Measurements from ENCODE around the gene POGLUT2. TPM values are rescaled to one million over a fixed set of nuclear protein-coding genes. Genes with fewer than 3 reads are reported as not detected.

POGLUT2 gene
- total and polyA plus RNA-seq, 4 donors = 4.0 to 7.5 (median 6.0) TPM

DNA sequence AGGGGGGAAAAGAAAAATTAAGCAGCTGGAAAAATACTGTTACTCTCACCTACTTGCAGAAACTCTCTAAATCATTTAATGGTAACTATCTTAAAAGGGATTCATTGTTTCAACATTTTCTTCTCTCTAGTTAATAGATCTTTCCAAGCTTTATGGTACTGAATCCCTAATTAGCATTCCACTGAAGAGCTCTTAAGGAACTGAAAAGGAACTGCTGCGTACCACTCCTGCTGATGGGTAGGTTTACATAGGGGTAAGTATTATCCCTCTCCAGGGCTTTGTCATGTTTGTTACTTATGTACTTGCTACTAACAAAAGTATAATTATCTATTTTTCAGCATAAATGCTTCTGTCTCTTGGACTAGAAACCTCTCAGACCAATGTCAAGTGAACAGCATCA lies 37.7 kb downstream of the POGLUT2 start:
- TF ChIP-seq HNF4A (conservative IDR thresholded peaks at IDR 0.05) (no peak), HNF4G (IDR thresholded peaks at IDR 0.05) (no peak), YY1 (IDR thresholded peaks at IDR 0.05) (no peak), EGR1 (IDR thresholded peaks at IDR 0.05; ENCODE audit: low read depth in 2 of 2) (no peak), JUND (IDR thresholded peaks at IDR 0.05) (no peak), NR2F2 (IDR thresholded peaks at IDR 0.05) (no peak), SP1 (IDR thresholded peaks at IDR 0.05) (no peak), FOXA2 (IDR thresholded peaks at IDR 0.05) (no peak)
- TF ChIP-seq, protein P1, sequence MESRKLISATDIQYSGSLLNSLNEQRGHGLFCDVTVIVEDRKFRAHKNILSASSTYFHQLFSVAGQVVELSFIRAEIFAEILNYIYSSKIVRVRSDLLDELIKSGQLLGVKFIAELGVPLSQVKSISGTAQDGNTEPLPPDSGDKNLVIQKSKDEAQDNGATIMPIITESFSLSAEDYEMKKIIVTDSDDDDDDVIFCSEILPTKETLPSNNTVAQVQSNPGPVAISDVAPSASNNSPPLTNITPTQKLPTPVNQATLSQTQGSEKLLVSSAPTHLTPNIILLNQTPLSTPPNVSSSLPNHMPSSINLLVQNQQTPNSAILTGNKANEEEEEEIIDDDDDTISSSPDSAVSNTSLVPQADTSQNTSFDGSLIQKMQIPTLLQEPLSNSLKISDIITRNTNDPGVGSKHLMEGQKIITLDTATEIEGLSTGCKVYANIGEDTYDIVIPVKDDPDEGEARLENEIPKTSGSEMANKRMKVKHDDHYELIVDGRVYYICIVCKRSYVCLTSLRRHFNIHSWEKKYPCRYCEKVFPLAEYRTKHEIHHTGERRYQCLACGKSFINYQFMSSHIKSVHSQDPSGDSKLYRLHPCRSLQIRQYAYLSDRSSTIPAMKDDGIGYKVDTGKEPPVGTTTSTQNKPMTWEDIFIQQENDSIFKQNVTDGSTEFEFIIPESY (IDR thresholded peaks at IDR 0.05) = no peak
- TF ChIP-seq, protein P2, sequence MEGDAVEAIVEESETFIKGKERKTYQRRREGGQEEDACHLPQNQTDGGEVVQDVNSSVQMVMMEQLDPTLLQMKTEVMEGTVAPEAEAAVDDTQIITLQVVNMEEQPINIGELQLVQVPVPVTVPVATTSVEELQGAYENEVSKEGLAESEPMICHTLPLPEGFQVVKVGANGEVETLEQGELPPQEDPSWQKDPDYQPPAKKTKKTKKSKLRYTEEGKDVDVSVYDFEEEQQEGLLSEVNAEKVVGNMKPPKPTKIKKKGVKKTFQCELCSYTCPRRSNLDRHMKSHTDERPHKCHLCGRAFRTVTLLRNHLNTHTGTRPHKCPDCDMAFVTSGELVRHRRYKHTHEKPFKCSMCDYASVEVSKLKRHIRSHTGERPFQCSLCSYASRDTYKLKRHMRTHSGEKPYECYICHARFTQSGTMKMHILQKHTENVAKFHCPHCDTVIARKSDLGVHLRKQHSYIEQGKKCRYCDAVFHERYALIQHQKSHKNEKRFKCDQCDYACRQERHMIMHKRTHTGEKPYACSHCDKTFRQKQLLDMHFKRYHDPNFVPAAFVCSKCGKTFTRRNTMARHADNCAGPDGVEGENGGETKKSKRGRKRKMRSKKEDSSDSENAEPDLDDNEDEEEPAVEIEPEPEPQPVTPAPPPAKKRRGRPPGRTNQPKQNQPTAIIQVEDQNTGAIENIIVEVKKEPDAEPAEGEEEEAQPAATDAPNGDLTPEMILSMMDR (IDR thresholded peaks at IDR 0.05; ENCODE audit: low read depth, low read length, missing input control) = no peak
- TF ChIP-seq, protein P3, sequence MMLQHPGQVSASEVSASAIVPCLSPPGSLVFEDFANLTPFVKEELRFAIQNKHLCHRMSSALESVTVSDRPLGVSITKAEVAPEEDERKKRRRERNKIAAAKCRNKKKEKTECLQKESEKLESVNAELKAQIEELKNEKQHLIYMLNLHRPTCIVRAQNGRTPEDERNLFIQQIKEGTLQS (IDR thresholded peaks at IDR 0.05) = no peak
- H3K4me3 ChIP-seq (ENCODE audit: low read depth in 1 of 3, low read length in 3 of 3) = no peak overlapping the region
- no peaks in the 10 kb centered on the region for H3K4me1 ChIP-seq (ENCODE audit: control insufficient read depth in 4 of 4, insufficient read depth in 4 of 4, low read length in 3 of 4)
- 96% methylated on average over 1 of the region's 1 CpG for WGBS
- no peak overlapping the region for H3K9ac ChIP-seq (ENCODE audit: low read depth in 1 of 2, low read length in 2 of 2)
- peaks cover 0 to 2% (median 0%) of the 10 kb centered on the region in 4 donors for H3K36me3 ChIP-seq (ENCODE audit: control insufficient read depth in 4 of 4, insufficient read depth in 3 of 4, low read depth in 1 of 4, low read length in 3 of 4)
- no peaks in the 10 kb centered on the region for H3K27me3 ChIP-seq (ENCODE audit: control insufficient read depth in 4 of 4, insufficient read depth in 4 of 4, low read length in 3 of 4)
- H3K9me3 ChIP-seq (ENCODE audit: control insufficient read depth in 4 of 4, low read length in 3 of 4) = no peaks in the 10 kb centered on the region
- no peak overlapping the region for H3K27ac ChIP-seq (ENCODE audit: low read depth in 1 of 2, low read length in 2 of 2)
- no peak for DNase-seq (ENCODE audit: low spot score)

DNA sequence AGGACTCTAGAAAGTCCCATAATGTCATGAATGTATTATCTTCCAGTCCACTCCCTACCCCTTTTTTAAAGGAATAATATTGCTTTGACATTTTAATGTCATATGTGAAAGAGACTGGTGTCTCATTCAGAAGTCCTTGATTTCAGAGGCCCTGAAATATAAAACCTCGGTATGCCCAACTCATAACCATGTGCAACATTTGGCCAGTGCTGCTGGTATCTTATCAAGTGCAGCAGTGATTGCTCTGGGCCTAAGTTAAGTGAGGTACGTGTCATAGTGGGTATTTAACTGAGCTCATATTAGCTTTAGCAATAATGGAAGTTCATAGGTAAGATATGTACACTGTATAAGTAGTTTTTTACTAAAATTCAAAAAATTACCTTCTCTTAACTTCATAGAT lies 39.9 kb downstream of the POGLUT2 start:
- TF ChIP-seq, protein P1 (IDR thresholded peaks at IDR 0.05) = no peak
- DNase-seq (ENCODE audit: low spot score) = no peak
- Histone ChIP-seq H3K27me3 (ENCODE audit: control insufficient read depth in 4 of 4, insufficient read depth in 4 of 4, low read length in 3 of 4) (no peaks in the 10 kb centered on the region), H3K4me3 (ENCODE audit: low read depth in 1 of 3, low read length in 3 of 3) (no peak overlapping the region), H3K27ac (ENCODE audit: low read depth in 1 of 2, low read length in 2 of 2) (no peak overlapping the region), H3K9ac (ENCODE audit: low read depth in 1 of 2, low read length in 2 of 2) (no peak overlapping the region), H3K36me3 (ENCODE audit: control insufficient read depth in 4 of 4, insufficient read depth in 3 of 4, low read depth in 1 of 4, low read length in 3 of 4) (no peaks in the 10 kb centered on the region), H3K9me3 (ENCODE audit: control insufficient read depth in 4 of 4, low read length in 3 of 4) (no peaks in the 10 kb centered on the region), H3K4me1 (ENCODE audit: control insufficient read depth in 4 of 4, insufficient read depth in 4 of 4, low read length in 3 of 4) (no peaks in the 10 kb centered on the region)
- WGBS = 88% methylated on average over 2 of the region's 2 CpGs

DNA sequence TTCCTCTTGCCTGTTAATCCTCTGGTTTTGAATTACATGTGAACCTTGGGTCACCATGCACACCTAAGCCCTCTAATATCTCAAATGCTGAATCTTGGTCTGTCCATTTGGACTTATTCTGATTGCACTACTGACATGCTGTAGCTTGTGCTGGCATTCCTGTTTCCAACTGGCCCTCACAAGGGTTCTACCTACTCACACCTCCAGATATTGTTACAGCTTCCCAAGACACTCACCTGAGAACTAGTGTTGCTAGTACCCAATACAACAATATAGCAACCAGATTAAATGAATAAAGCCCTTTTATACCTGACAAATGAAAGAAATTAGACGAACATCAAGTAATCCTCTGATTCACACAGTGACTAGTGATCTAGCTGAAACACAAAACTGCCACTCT lies 41.8 kb downstream of the POGLUT2 start:
- Histone ChIP-seq H3K9me3 (ENCODE audit: control insufficient read depth in 4 of 4, low read length in 3 of 4) (no peaks in the 10 kb centered on the region), H3K4me3 (ENCODE audit: low read depth in 1 of 3, low read length in 3 of 3) (no peak overlapping the region), H3K4me1 (ENCODE audit: control insufficient read depth in 4 of 4, insufficient read depth in 4 of 4, low read length in 3 of 4) (no peaks in the 10 kb centered on the region), H3K36me3 (ENCODE audit: control insufficient read depth in 4 of 4, insufficient read depth in 3 of 4, low read depth in 1 of 4, low read length in 3 of 4) (no peaks in the 10 kb centered on the region), H3K9ac (ENCODE audit: low read depth in 1 of 2, low read length in 2 of 2) (no peak overlapping the region), H3K27me3 (ENCODE audit: control insufficient read depth in 4 of 4, insufficient read depth in 4 of 4, low read length in 3 of 4) (no peaks in the 10 kb centered on the region), H3K27ac (ENCODE audit: low read depth in 1 of 2, low read length in 2 of 2) (no peak overlapping the region)
- TF ChIP-seq YY1 (IDR thresholded peaks at IDR 0.05) (no peak), JUND (IDR thresholded peaks at IDR 0.05) (no peak)
- TF ChIP-seq, protein P4, sequence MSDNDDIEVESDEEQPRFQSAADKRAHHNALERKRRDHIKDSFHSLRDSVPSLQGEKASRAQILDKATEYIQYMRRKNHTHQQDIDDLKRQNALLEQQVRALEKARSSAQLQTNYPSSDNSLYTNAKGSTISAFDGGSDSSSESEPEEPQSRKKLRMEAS (IDR thresholded peaks at IDR 0.05) = no peak
- DNase-seq (ENCODE audit: low spot score) = no peak
- 95% methylated on average over 1 of the region's 1 CpG for WGBS

Measured in liver (tissue), 9 donors.